ENCODE measurements around the gene PGLYRP2.
"Not testable (repeated sequence)": the region's sequence is repeated elsewhere in the genome, so short reads cannot be mapped to it uniquely, and the experiment has no call there.

- not testable (repeated sequence) for TF ChIP-seq EZH2 (IDR thresholded peaks at IDR 0.05; ENCODE audit: insufficient read depth, low read length); CTCF (IDR thresholded peaks at IDR 0.05; ENCODE audit: insufficient read depth, low read depth, low read length)
Measured at GRCh38 chr19:15473821-15474220, 5.5 kb downstream of the PGLYRP2 start.
